Bronchial epithelial cell (primary cell): Measurements from ENCODE around the gene EDEM2. TPM values are rescaled to one million over a fixed set of nuclear protein-coding genes. Genes with fewer than 3 reads are reported as not detected.

Experiments used
- DNase-seq: peaks from one replicate; pipeline ENCODE4 v3.0.0-alpha.2; 2010; ENCODE audit warnings: low read depth
- FAIRE-seq: peaks from 2 replicates; lab custom pipeline; 2011; peaks lifted over from hg19 to GRCh38; lab: Jason Lieb, UNC
- H3K27me3 ChIP-seq: 2 replicates; pipeline ENCODE4 v1.5.1; 2011; ENCODE audit warnings: low read length; ENCODE audit not compliant: control insufficient read depth, insufficient read depth
- H3K36me3 ChIP-seq: 2 replicates; pipeline ENCODE4 v1.5.1; 2011; ENCODE audit warnings: low read length; ENCODE audit not compliant: control insufficient read depth, insufficient read depth
- H3K4me3 ChIP-seq: 2 replicates; pipeline ENCODE4 v1.5.1; 2011; ENCODE audit warnings: mild to moderate bottlenecking, low read depth, low read length, control low read depth
- CTCF ChIP-seq: IDR thresholded peaks from 2 replicates; pipeline ENCODE4 v1.5.1; 2011; ENCODE audit warnings: mild to moderate bottlenecking, moderate library complexity, low read length, control low read depth, inconsistent platforms; ENCODE audit not compliant: insufficient read depth, severe bottlenecking
- total RNA-seq: library from RNA; depleted of rRNA; stranded (reverse); fragments of >200 nt; gene quantifications from 2 replicates; pipeline ENCODE4 v1.2.1, GENCODE V29; 2014

Gene EDEM2
- total RNA-seq, 1 donor from 2014 or later: 36.3 TPM

DNA sequence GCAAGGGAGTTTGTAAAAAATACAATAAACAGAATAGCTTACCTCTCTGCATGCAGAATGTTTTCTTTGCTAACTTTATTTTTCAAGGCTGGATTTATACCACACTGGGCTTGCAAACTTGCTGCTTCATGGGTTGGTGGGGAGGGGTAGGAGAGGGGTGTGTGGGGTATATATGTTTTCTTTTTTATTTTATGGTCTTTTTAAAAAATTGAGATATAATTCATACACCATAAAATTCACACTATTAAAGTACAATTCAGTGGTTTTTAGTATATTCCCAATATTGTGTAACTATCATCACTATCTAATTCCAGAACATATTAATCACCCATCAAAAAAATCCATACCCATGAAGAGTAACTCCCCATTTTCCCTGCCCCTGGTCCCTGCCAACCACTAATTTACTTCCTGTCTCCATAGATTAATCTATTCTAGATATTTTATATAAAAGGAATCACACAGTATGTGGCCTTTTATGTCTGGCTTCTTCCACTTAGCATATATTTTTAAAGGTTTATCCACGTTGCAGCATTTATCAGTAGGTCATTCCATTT, 40.2 kb downstream of the EDEM2 start:
- FAIRE-seq (no peak), DNase-seq (peak; percentile 26)
- no peak for TF ChIP-seq CTCF
- Histone ChIP-seq H3K27me3 (no peaks in the 10 kb centered on the region), H3K36me3 (no peaks in the 10 kb centered on the region), H3K4me3 (no peak overlapping the region)

DNA sequence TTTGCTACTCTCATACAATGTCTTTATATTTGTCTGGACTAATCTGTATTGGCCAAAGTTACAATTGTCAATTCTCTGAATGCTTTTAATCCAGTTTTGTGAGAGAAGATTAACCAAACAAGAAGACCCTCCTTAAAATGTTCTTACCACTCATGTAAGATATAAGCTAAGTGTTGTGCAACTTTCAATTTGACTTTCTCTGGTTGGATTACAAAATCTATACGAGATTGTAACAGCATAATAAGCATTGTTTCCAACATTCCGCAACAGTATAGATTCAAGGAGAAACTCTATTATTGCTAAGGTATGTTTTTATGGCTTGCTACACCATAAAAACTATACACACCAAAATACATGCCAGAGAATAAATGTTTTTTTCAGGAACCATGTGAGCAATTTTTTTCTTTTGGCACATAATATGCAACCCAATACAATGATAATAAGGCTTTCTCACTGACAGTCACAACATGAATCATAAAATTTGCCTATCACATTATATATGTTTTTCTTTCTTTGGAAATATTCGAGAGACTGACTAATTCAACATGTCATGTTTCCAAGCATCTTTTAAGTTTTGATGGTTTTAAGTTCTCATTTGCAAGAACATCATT, 42.3 kb downstream of the EDEM2 start:
- no peaks in the 10 kb centered on the region for H3K36me3 ChIP-seq
- H3K27me3 ChIP-seq: no peaks in the 10 kb centered on the region
- FAIRE-seq (no peak), DNase-seq (peak; percentile 39)
- no peak overlapping the region for H3K4me3 ChIP-seq
- no peak for TF ChIP-seq CTCF

DNA sequence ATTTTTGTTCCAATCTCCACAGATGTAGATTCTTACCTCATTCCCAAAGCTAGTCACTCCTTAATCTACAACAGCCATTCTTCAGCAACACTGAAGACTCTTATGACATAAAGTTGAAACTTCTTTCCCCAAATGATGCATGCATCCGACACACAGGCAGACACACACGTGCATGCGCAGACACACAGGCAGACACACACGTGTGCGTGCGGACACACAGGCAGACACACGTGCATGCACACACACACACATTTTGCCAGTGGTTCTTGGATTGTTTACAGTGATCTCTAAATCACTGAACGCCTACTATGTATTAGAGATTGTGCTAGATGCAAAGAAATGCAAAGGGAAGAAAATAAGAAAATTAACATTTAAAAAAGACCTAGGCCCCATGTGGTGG, 45.5 kb downstream of the EDEM2 start:
- DNase-seq (no peak), FAIRE-seq (no peak)
- no peak for TF ChIP-seq CTCF
- Histone ChIP-seq H3K36me3 (no peaks in the 10 kb centered on the region), H3K4me3 (no peak overlapping the region), H3K27me3 (no peaks in the 10 kb centered on the region)

- TF ChIP-seq CTCF: no peak
- DNase-seq (peak; percentile 84), FAIRE-seq (no peak)
- H3K36me3 ChIP-seq: no peaks in the 10 kb centered on the region
- no peaks in the 10 kb centered on the region for H3K27me3 ChIP-seq
- H3K4me3 ChIP-seq: no peak overlapping the region
Observed at GRCh38 chr20:35093267-35093884, 53.8 kb downstream of the EDEM2 start.

DNA sequence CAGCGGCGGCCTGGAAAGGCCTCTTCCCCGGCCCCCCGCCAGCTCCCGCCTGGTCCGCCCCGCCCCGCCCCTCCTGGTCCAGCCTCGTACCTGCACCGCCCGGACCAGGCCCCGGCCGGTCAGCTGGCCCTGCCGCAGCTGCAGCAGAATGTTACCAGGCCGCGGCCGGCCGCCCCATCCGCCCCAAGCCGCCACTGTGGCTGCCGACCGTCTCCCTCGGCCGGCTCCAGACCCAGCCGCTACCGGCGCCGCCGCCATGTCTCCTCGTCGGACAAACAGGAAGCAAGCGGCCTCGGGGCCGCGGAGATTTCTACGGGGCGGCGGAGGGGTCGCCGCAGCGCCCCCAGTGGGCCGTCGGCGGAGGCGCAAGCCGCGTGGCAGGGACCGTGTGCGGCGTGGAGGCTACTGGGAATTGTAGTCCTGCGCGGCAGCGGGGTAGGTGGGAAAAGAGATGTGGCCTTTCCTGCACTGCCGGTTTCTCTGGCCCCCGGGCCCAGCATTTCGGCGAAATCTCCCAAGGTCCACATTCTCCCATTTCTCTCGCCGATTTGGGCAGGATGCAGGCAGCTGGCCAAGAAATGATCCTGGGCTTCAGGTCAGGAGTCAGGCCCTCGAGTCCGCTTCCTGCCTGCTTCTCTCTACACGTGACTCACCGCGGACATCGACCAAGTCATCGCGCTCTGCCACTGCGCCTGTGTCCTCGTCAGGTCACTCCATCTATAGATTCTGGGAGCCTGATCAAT, 54.4 kb downstream of the EDEM2 start, which contains the start of gene TRPC4AP:
Gene TRPC4AP (minus strand): TSS at position 284 of the 743 bp plus-strand sequence. CDS start 26 bp downstream, at position 258.
- Histone ChIP-seq H3K4me3 (peak within 1 kb of the TSS; percentile 89), H3K27me3 (no peaks in the 10 kb centered on the region), H3K36me3 (no peaks in the 10 kb centered on the region)
- peak; percentile 100 for TF ChIP-seq CTCF
- DNase-seq (peak; percentile 75), FAIRE-seq (no peak)
